Small intestine (tissue), 7 donors: Measurements from ENCODE around the gene WFIKKN2. TPM values are rescaled to one million over a fixed set of nuclear protein-coding genes. Genes with fewer than 3 reads are reported as not detected.

ENCODE experiments used
- DNase-seq, 2 donors: peaks; one replicate each; pipeline versions ENCODE4 v3.0.0 to v3.0.0-alpha.2; 2013
- FAIRE-seq: peaks from 2 replicates; lab custom pipeline; 2012; peaks lifted over from hg19 to GRCh38; lab: Jason Lieb, UNC
- H3K27ac ChIP-seq, 3 donors: one replicate each; pipeline ENCODE4 v1.5.1; 2013; ENCODE audit warnings: low read length in 2 of 3, mild to moderate bottlenecking in 2 of 3, control low read depth in 1 of 3, inconsistent platforms in 1 of 3, low read depth in 1 of 3, moderate library complexity in 1 of 3
- H3K27me3 ChIP-seq, 3 donors: one replicate each; pipeline ENCODE4 v1.6.1; 2013; ENCODE audit warnings: low read length in 3 of 3, inconsistent platforms in 1 of 3; ENCODE audit not compliant: control insufficient read depth in 3 of 3, insufficient read depth in 3 of 3
- H3K36me3 ChIP-seq, 3 donors: one replicate each; pipeline ENCODE4 v1.6.1; 2013; ENCODE audit warnings: low read length in 3 of 3, inconsistent platforms in 1 of 3, low read depth in 1 of 3, mild to moderate bottlenecking in 1 of 3, moderate library complexity in 1 of 3; ENCODE audit not compliant: control insufficient read depth in 3 of 3, insufficient read depth in 2 of 3
- H3K4me1 ChIP-seq, 3 donors: one replicate each; pipeline ENCODE4 v1.6.1; 2013; ENCODE audit warnings: low read length in 2 of 3, inconsistent platforms in 1 of 3, low read depth in 1 of 3, mild to moderate bottlenecking in 1 of 3, moderate library complexity in 1 of 3; ENCODE audit not compliant: control insufficient read depth in 3 of 3, insufficient read depth in 2 of 3
- H3K4me3 ChIP-seq, 3 donors: one replicate each; pipeline ENCODE4 v1.5.1; 2013; ENCODE audit warnings: low read length in 3 of 3, control low read depth in 1 of 3, inconsistent platforms in 1 of 3, low read depth in 1 of 3, mild to moderate bottlenecking in 1 of 3, moderate library complexity in 1 of 3
- H3K9me3 ChIP-seq, 2 donors: one replicate each; pipeline ENCODE4 v1.6.1; 2013; ENCODE audit warnings: low read depth in 1 of 2, low read length in 1 of 2; ENCODE audit not compliant: control insufficient read depth in 2 of 2, insufficient read depth in 1 of 2
- WGBS, 3 donors: extraction: QIAGEN DNeasy Blood & Tissue Kit; methylation state at CpG; one replicate each; pipeline ENCODE4 v1.1.7; 2013; 5-methylcytosine and 5-hydroxymethylcytosine counted together
- polyA plus RNA-seq, 4 donors: library from polyadenylated mRNA; stranded (reverse) in 3 of 4; unstranded in 1 of 4; fragments of 200-250 nt in 3 of 4; fragments of 120-200 nt in 1 of 4; gene quantifications; one replicate each; pipeline versions ENCODE4 v1.2.1 to v1.2.3, GENCODE V29; 2013
- donor health status: healthy with polysubstance abuse.
- donor health status: control.
- donor health status: control.
- donor health status: Bipolar disorder and iron deficiency.
- donor health status: healthy.

WFIKKN2 gene
- polyA plus RNA-seq, 4 donors = 0.03 to 0.10 TPM; not detected in 2

DNA sequence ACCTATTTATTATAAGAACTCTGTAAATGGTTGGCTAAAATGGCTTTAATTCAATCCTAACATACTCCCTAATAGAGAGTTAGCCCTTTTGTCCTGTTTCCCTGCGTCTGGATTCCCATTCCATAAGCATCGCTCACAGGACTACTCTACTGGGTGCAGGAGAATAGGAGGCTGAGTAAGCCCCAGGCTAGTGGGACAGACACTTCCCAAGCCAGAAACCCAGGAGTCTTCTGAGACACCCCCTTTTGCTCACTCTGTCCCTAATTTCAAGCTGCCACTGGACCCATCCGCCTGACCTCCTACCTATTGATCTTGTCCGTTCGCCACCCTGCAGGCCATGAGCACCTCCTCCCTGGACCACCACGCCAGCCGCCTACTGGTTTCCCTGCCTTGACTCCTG is 47.5 kb downstream of the WFIKKN2 start:
- Histone ChIP-seq H3K9me3 (peaks cover 0 to 12% of the 10 kb centered on the region in 2 donors), H3K4me3 (no peak overlapping the region), H3K27ac (peak overlapping the region in 1 of 3 donors; percentile 32), H3K27me3 (no peaks in the 10 kb centered on the region), H3K36me3 (no peaks in the 10 kb centered on the region), H3K4me1 (peaks cover 2 to 42% (median 9%) of the 10 kb centered on the region in 3 donors)
- FAIRE-seq = no peak
- WGBS, 3 donors = 93 to 100% (median 95%) methylated on average over 7 of the region's 7 CpGs
- DNase-seq = no peak

- H3K9me3 ChIP-seq = peaks cover 0 to 12% of the 10 kb centered on the region in 2 donors
- H3K36me3 ChIP-seq = no peaks in the 10 kb centered on the region
- no peak for FAIRE-seq
- 41 to 61% (median 52%) methylated on average over 5 of the region's 5 CpGs for WGBS, 3 donors
- H3K27me3 ChIP-seq = no peaks in the 10 kb centered on the region
- peaks cover 2 to 46% (median 10%) of the 10 kb centered on the region in 3 donors for H3K4me1 ChIP-seq
- peak overlapping the region; percentile 83 to 93 (median 91) for H3K27ac ChIP-seq
- H3K4me3 ChIP-seq = no peak overlapping the region
- DNase-seq = peak in 1 of 2 donors; percentile 71
Measured at GRCh38 chr17:50883850-50884438, 48.6 kb downstream of the WFIKKN2 start.

- no peaks in the 10 kb centered on the region for H3K36me3 ChIP-seq
- DNase-seq (peak; percentile 95 to 96), FAIRE-seq (no peak)
- WGBS, 3 donors = 24 to 60% (median 47%) methylated on average over 8 of the region's 8 CpGs
- H3K27ac ChIP-seq = peak overlapping the region; percentile 83 to 93 (median 91)
- peaks cover 0 to 12% of the 10 kb centered on the region in 2 donors for H3K9me3 ChIP-seq
- H3K4me3 ChIP-seq = no peak overlapping the region
- H3K4me1 ChIP-seq = peaks cover 2 to 51% (median 10%) of the 10 kb centered on the region in 3 donors
- H3K27me3 ChIP-seq = no peaks in the 10 kb centered on the region
Measured at GRCh38 chr17:50884439-50885311, 49.3 kb downstream of the WFIKKN2 start.

DNA sequence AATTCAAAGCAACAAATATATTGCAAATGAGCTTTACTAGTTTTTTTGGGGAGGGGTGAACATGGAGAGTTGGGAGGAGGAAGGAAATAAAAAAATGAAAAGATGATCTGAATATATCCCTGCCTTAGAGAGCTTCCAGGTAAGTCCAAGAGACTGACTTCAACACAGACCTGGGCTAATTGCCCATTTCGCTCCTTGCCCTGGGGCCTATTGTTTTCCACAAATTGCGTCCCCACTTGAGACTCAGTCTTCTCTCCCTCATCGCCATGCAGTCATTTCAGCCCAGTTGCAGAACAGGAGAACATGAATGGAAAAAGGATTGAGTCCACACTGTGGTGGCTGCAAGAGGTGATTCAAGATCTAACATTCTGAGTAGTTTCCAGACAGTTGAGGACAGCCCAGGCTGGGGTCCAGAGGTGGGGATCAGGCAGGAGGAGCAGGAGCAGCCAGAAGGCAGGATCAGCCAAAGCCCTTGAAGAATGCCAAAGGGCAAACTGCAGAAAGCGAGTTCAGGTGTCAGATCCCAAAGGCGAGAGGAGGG is 52.4 kb downstream of the WFIKKN2 start:
- Histone ChIP-seq H3K4me1 (peaks cover 2 to 71% (median 12%) of the 10 kb centered on the region in 3 donors), H3K9me3 (peaks cover 0 to 6% of the 10 kb centered on the region in 2 donors), H3K27ac (peak overlapping the region in 1 of 3 donors; percentile 70), H3K27me3 (no peaks in the 10 kb centered on the region), H3K4me3 (no peak overlapping the region), H3K36me3 (no peaks in the 10 kb centered on the region)
- FAIRE-seq = no peak
- 59 to 83% (median 77%) methylated on average over 5 of the region's 5 CpGs for WGBS, 3 donors
- no peak for DNase-seq

GRCh38 chr17:50889528-50890118 is 54.2 kb downstream of the WFIKKN2 start:
- peak overlapping the region in 2 of 3 donors; percentile 22 to 75 for H3K27ac ChIP-seq
- H3K36me3 ChIP-seq = no peaks in the 10 kb centered on the region
- 20 to 73% (median 41%) methylated on average over 3 of the region's 3 CpGs for WGBS, 3 donors
- peaks cover 2 to 69% (median 10%) of the 10 kb centered on the region in 3 donors for H3K4me1 ChIP-seq
- FAIRE-seq = no peak
- peak; percentile 70 to 81 for DNase-seq
- no peak overlapping the region for H3K4me3 ChIP-seq
- H3K9me3 ChIP-seq = peaks cover 0 to 6% of the 10 kb centered on the region in 2 donors
- H3K27me3 ChIP-seq = no peaks in the 10 kb centered on the region

GRCh38 chr17:50890675-50891516 is 55.5 kb downstream of the WFIKKN2 start:
- H3K27ac ChIP-seq = peak overlapping the region in 2 of 3 donors; percentile 5 to 18
- WGBS, 3 donors = 33 to 65% (median 45%) methylated on average over 12 of the region's 12 CpGs
- peaks cover 0 to 6% of the 10 kb centered on the region in 2 donors for H3K9me3 ChIP-seq
- FAIRE-seq = no peak
- H3K27me3 ChIP-seq = no peaks in the 10 kb centered on the region
- peaks cover 0 to 59% (median 10%) of the 10 kb centered on the region in 3 donors for H3K4me1 ChIP-seq
- no peaks in the 10 kb centered on the region for H3K36me3 ChIP-seq
- DNase-seq = peak; percentile 50 to 60
- no peak overlapping the region for H3K4me3 ChIP-seq

DNA sequence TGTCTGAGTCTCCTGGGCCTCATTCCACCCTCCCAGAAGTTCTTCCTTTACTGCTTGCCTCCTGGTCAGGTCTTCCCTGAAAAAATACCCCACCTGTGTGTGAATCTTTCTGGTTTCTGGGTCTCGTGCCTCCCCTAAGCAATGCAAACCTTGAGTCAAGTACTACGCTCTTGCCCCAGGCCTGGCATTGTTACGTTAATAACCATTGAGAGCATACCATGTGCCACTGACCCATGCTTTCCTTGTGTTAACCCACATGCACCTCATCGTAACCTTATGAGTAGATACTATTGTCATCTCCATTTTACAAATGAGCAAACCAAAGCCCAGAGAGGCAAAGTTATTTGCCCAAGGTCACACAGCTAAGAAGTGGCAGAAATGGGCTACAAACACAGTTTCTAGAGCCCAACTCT is 56.2 kb downstream of the WFIKKN2 start:
- no peak overlapping the region for H3K4me3 ChIP-seq
- no peaks in the 10 kb centered on the region for H3K36me3 ChIP-seq
- 92 to 94% (median 94%) methylated on average over 4 of the region's 4 CpGs for WGBS, 3 donors
- no peak for FAIRE-seq
- H3K27ac ChIP-seq = peak overlapping the region in 1 of 3 donors; percentile 18
- peaks cover 0 to 52% (median 10%) of the 10 kb centered on the region in 3 donors for H3K4me1 ChIP-seq
- no peak for DNase-seq
- H3K27me3 ChIP-seq = no peaks in the 10 kb centered on the region
- H3K9me3 ChIP-seq = peaks cover 0 to 4% of the 10 kb centered on the region in 2 donors
